Measurements from ENCODE around the gene RASGRP1. TPM values are rescaled to one million over a fixed set of nuclear protein-coding genes. Genes with fewer than 3 reads are reported as not detected.

RASGRP1 gene
- total RNA-seq, 4 donors from 2014 or later = 0.29 to 0.99 (median 0.66) TPM

DNA sequence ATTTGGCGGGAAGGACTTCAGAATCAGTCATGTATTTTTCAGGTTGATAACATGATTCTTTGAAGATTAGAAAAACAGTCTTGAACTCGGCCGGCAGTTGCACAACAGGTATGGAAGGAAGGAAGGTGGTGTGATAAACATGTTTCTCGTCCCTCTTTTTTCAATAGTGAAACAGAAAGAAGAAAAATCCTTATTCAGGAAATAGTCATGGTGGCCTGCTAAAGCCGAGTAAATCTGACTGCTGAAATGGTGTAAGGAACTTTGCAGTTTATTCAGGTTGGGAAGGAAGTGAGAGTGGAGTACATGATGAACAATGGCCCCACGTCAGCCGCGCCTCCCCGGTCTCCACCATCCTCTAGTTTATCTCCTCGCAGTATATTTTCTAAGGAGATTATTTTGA is 6.7 kb downstream of the RASGRP1 start:
- Histone ChIP-seq H3K4me3 (no peak overlapping the region), H3K9me3 (no peaks in the 10 kb centered on the region), H3K4me1 (no peaks in the 10 kb centered on the region), H3K27ac (replicated peaks in 1 of 4) (no peak overlapping the region), H3K27me3 (peaks cover 0 to 20% (median 0%) of the 10 kb centered on the region in 4 donors), H3K36me3 (no peaks in the 10 kb centered on the region)
- TF ChIP-seq POLR2A (IDR thresholded peaks at IDR 0.05; ENCODE audit: low read depth) (no peak), EP300 (IDR thresholded peaks at IDR 0.05) (no peak), POLR2AphosphoS5 (IDR thresholded peaks at IDR 0.05) (no peak)
- TF ChIP-seq, protein P1, sequence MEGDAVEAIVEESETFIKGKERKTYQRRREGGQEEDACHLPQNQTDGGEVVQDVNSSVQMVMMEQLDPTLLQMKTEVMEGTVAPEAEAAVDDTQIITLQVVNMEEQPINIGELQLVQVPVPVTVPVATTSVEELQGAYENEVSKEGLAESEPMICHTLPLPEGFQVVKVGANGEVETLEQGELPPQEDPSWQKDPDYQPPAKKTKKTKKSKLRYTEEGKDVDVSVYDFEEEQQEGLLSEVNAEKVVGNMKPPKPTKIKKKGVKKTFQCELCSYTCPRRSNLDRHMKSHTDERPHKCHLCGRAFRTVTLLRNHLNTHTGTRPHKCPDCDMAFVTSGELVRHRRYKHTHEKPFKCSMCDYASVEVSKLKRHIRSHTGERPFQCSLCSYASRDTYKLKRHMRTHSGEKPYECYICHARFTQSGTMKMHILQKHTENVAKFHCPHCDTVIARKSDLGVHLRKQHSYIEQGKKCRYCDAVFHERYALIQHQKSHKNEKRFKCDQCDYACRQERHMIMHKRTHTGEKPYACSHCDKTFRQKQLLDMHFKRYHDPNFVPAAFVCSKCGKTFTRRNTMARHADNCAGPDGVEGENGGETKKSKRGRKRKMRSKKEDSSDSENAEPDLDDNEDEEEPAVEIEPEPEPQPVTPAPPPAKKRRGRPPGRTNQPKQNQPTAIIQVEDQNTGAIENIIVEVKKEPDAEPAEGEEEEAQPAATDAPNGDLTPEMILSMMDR (IDR thresholded peaks at IDR 0.05) = no peak
- no peak for DNase-seq (ENCODE audit: extremely low spot score)
- intact Hi-C loops (cut with DNase I) = no loop called here
- WGBS = 75% methylated on average over 10 of the region's 10 CpGs

DNA sequence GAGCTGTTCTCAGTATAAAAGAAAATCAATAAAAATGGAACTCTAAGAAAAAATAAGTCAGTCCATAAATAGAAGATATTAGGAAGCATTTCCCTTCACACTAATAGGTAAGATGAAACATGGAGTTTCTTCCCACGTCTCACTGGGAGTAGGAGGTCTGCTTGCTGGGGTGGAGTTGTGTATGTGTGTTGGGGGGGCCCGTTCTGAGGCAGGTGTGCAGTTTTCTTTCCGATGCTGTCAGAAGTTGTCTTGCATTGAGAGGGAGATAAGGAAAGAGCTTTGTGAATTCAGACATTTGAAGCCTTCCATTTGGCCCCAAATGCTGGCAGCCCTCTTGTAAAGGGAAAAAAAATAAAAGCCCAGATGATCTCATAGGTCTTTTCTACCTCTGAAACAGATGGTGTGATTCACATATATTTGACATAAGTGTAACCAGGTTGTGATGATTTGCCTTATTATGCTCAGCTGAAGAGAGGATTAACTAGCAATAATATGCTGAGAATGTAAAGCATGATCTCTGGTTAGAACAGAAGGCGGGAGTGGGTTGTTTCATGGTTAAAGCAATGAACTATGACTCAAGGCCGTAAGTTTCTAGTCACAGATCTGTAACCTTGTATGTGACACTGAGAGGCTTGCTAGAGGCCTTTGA is 8.8 kb downstream of the RASGRP1 start:
- H3K36me3 ChIP-seq = no peaks in the 10 kb centered on the region
- no peak overlapping the region for H3K4me3 ChIP-seq
- H3K4me1 ChIP-seq = no peaks in the 10 kb centered on the region
- intact Hi-C loops (cut with DNase I) = no loop called here
- TF ChIP-seq POLR2A (IDR thresholded peaks at IDR 0.05; ENCODE audit: low read depth) (no peak), POLR2AphosphoS5 (IDR thresholded peaks at IDR 0.05) (no peak), EP300 (IDR thresholded peaks at IDR 0.05) (no peak)
- TF ChIP-seq, protein P1 (IDR thresholded peaks at IDR 0.05) = no peak
- no peak overlapping the region for H3K27ac ChIP-seq (replicated peaks in 1 of 4)
- WGBS = 73% methylated on average over 5 of the region's 5 CpGs
- peaks cover 0 to 6% (median 0%) of the 10 kb centered on the region in 4 donors for H3K27me3 ChIP-seq
- H3K9me3 ChIP-seq = no peaks in the 10 kb centered on the region
- DNase-seq (ENCODE audit: extremely low spot score) = no peak

DNA sequence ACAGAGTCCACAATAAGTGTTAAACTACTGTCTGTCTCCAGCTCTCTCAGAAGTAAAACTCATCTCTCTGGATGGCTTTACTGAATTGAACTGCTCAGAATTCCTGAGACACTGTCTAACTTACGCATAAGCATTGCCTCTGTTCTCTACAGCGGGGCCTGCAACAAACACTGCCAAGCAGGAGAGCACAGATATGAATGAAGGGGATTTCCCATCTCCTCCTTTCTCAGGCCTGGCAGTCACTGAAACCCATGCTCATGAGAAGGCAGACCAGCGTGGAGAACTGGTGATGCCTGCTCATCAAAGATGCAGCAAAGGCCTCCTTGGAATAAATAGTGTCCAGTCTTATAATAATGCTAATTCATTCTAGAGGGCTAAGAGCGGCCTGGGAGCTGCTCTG is 10.3 kb downstream of the RASGRP1 start:
- TF ChIP-seq, protein P1 (IDR thresholded peaks at IDR 0.05) = no peak
- TF ChIP-seq POLR2AphosphoS5 (IDR thresholded peaks at IDR 0.05) (no peak), POLR2A (IDR thresholded peaks at IDR 0.05; ENCODE audit: low read depth) (no peak), EP300 (IDR thresholded peaks at IDR 0.05) (no peak)
- Histone ChIP-seq H3K9me3 (no peaks in the 10 kb centered on the region), H3K27ac (replicated peaks in 1 of 4) (no peak overlapping the region), H3K36me3 (no peaks in the 10 kb centered on the region), H3K4me1 (no peaks in the 10 kb centered on the region), H3K4me3 (no peak overlapping the region), H3K27me3 (no peaks in the 10 kb centered on the region)
- intact Hi-C loops (cut with DNase I) = no loop called here
- no peak for DNase-seq (ENCODE audit: extremely low spot score)
- 89% methylated on average over 4 of the region's 4 CpGs for WGBS

GRCh38 chr15:38553071-38553470 is 11.5 kb downstream of the RASGRP1 start:
- WGBS = 85% methylated on average over 4 of the region's 4 CpGs
- TF ChIP-seq POLR2A (IDR thresholded peaks at IDR 0.05; ENCODE audit: low read depth) = no peak
- TF ChIP-seq, protein P1 (IDR thresholded peaks at IDR 0.05) = no peak
- TF ChIP-seq EP300 (IDR thresholded peaks at IDR 0.05) = no peak
- TF ChIP-seq POLR2AphosphoS5 (IDR thresholded peaks at IDR 0.05) = no peak
- intact Hi-C loops (cut with DNase I) = no loop called here
- no peaks in the 10 kb centered on the region for H3K9me3 ChIP-seq
- H3K4me3 ChIP-seq = no peak overlapping the region
- no peaks in the 10 kb centered on the region for H3K36me3 ChIP-seq
- no peaks in the 10 kb centered on the region for H3K4me1 ChIP-seq
- no peak overlapping the region for H3K27ac ChIP-seq (replicated peaks in 1 of 4)
- H3K27me3 ChIP-seq = no peaks in the 10 kb centered on the region
- DNase-seq (ENCODE audit: extremely low spot score) = no peak
